Stomach smooth muscle (tissue), 2 donors: ENCODE data around the gene ZNF330.
A peak's percentile ranks its signal among the peaks of the same experiment; 100 is the strongest.
"Not testable (repeated sequence)": the region's sequence is repeated elsewhere in the genome, so short reads cannot be mapped to it uniquely, and the experiment has no call there.

ENCODE experiments used
- H3K27ac ChIP-seq: one replicate; pipeline ENCODE4 v1.7.0; 2013; ENCODE audit warnings: mild to moderate bottlenecking, low read length, inconsistent platforms
- H3K27me3 ChIP-seq, 2 donors: one replicate each; pipeline ENCODE4 v1.7.0; 2013; ENCODE audit warnings: low read length in 2 of 2; ENCODE audit not compliant: insufficient read depth in 2 of 2, control insufficient read depth in 1 of 2
- H3K36me3 ChIP-seq, 2 donors: one replicate each; pipeline ENCODE4 v1.7.0; 2013; ENCODE audit warnings: low read length in 2 of 2; ENCODE audit not compliant: control insufficient read depth in 2 of 2, insufficient read depth in 2 of 2
- H3K4me1 ChIP-seq: one replicate; pipeline ENCODE4 v1.7.0; 2013; ENCODE audit warnings: low read length; ENCODE audit not compliant: control insufficient read depth, insufficient read depth
- H3K4me3 ChIP-seq, 2 donors: one replicate each; pipeline ENCODE4 v1.7.0; 2013; ENCODE audit warnings: low read length in 2 of 2
- H3K9ac ChIP-seq, 2 donors: one replicate each; pipeline ENCODE4 v1.7.0; 2013; ENCODE audit warnings: low read length in 2 of 2, mild to moderate bottlenecking in 1 of 2
- H3K9me3 ChIP-seq, 2 donors: one replicate each; pipeline ENCODE4 v1.7.0; 2013; ENCODE audit warnings: low read length in 2 of 2; ENCODE audit not compliant: control insufficient read depth in 2 of 2
- donor health status: healthy.
- donor health status: Pancreatic carcinoma.

ZNF330 gene

GRCh38 chr4:141220691-141221659 is at the start of gene ZNF330:
Gene ZNF330, plus strand, starts transcription at chr4:141220895. Its CDS starts 1,477 bp downstream, at chr4:141222372.
- H3K9ac ChIP-seq: peak within 1 kb of the TSS; percentile 90 to 95
- H3K36me3 ChIP-seq: peaks cover 0 to 10% of the 10 kb centered on the region in 2 donors
- H3K9me3 ChIP-seq: no peaks in the 10 kb centered on the region
- no peaks in the 10 kb centered on the region for H3K27me3 ChIP-seq
- H3K27ac ChIP-seq: peak within 1 kb of the TSS; percentile 90
- peak within 1 kb of the TSS; percentile 89 to 93 for H3K4me3 ChIP-seq
- H3K4me1 ChIP-seq: peaks cover 7% of the 10 kb centered on the region

- Histone ChIP-seq H3K36me3 (no peaks in the 10 kb centered on the region), H3K27ac (no peak overlapping the region), H3K4me3 (no peak overlapping the region), H3K9me3 (no peaks in the 10 kb centered on the region), H3K9ac (no peak overlapping the region), H3K27me3 (no peaks in the 10 kb centered on the region), H3K4me1 (no peaks in the 10 kb centered on the region)
Observed at GRCh38 chr4:141174457-141174856, 46.2 kb upstream of the ZNF330 start.

DNA sequence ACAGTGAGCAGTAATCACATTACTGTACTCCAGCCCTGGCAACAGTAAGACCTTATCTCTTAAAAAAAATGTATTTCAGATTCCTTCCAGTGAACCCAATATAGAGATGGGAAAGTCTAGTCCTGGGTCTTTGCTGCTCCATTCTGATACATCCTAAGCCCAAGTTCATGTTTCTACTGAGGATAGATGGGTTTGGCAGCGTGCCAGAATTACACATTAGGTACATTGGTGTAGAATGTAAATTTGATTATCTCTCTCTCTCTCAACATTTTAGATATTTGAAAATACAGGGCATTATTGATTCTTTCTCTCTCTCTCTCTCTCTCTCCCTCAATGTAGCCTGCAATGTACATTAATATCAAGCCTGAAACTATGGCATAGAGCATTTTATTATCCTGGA is 43.5 kb upstream of the ZNF330 start:
- Histone ChIP-seq H3K4me3 (no peak overlapping the region), H3K36me3 (no peaks in the 10 kb centered on the region), H3K4me1 (no peaks in the 10 kb centered on the region), H3K9ac (no peak overlapping the region), H3K27ac (no peak overlapping the region), H3K27me3 (no peaks in the 10 kb centered on the region), H3K9me3 (no peaks in the 10 kb centered on the region)

DNA sequence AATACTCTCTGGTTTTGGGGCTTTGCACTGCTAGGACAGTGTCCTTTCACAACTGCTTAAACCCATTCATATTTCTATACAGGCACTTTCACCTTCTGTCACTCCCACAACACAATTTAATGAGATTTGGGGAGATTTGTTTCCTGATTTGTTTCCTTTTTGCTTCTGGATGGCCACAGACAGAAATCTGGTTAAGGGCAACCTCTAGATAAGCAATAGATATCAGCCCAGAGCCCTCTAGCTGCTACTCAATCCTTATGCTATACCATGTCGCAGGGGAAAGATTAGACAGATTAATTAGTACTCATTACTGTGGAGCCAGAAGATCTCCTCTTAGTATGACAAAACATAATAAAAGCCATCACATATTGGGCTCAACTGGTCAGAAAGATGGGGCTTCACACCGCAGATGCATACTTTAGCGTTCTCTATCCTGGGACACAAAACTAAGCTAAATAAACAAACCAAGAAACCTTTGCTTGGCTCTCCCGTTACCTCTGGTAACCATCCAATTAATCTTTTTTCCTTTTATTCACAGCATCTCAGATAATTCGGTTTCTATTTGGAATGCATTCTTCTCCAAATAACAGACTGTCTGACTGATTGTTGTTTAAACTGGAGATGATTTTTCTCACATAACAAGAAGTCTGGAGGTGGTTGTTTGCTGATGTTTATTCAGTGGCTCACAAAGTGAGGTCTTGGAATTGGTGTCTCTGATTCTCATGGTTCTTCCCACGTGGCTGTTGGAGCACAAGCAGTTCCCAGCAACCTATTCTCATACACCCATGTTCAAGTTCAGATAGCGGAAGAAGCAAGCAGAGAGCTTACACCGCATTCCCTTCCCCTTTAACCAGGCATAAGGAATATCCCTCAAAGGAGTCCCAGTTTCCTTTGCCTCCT is 41.0 kb upstream of the ZNF330 start:
- Histone ChIP-seq H3K27me3 (no peaks in the 10 kb centered on the region), H3K36me3 (no peaks in the 10 kb centered on the region), H3K4me3 (no peak overlapping the region), H3K9ac (no peak overlapping the region), H3K27ac (no peak overlapping the region), H3K4me1 (no peaks in the 10 kb centered on the region), H3K9me3 (no peaks in the 10 kb centered on the region)

DNA sequence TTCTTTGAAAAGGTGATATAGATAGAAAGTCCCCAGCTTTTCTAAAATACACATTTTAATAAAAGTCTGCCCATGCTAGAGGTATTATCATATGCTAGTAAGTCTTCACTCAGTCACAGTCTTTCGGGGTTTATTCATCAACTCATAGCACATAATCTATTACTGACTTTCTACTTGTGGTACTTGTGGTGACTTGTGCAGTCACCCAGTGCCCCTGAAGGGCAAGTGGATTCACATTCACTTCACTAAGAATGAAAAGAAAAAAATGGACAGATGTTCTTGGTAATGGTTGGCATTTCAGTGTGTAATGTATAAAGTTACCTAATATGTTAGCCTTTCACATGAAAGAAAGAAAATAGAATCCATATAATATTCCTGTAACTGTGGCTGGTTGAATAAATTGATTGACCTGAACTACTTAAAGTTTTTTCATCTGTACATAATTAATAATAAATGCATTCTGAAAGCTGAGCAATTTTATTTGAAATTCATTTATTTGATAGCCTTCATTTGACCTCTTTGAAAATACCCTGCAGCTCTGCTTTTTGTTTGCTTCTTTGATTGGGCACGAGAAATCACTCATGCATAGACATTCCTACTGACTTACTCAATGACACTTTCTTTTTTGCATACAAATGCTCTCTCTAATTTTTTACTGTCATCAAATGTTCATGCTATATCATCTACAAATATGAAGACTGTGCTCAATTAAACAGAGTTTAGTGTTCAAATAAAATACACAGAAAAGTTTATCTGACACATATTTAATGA is 39.5 kb upstream of the ZNF330 start:
- no peaks in the 10 kb centered on the region for H3K36me3 ChIP-seq
- no peak overlapping the region for H3K4me3 ChIP-seq
- H3K27me3 ChIP-seq: no peaks in the 10 kb centered on the region
- H3K27ac ChIP-seq: no peak overlapping the region
- H3K4me1 ChIP-seq: no peaks in the 10 kb centered on the region
- no peaks in the 10 kb centered on the region for H3K9me3 ChIP-seq
- H3K9ac ChIP-seq: no peak overlapping the region

DNA sequence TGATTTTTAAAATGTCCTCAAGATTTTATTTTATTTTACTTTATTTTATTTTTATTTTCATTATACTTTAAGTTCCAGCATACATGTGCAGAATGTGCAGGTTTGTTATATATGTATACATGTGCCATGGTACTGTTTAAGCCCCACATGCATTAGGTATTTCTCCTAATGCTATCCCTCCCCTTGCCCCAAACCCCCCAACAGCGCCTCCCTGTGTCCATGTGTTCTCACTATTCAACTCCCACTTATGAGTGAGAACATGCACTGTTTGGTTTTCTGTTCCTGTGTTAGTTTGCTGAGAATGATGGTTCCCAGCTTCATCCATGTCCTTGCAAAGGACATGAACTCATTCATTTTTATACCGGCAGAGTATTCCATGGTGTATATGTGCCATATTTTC is 37.2 kb upstream of the ZNF330 start:
- not testable (repeated sequence) for H3K9ac ChIP-seq, H3K4me1 ChIP-seq, H3K27ac ChIP-seq, H3K9me3 ChIP-seq, H3K36me3 ChIP-seq, H3K27me3 ChIP-seq, H3K4me3 ChIP-seq

- Histone ChIP-seq H3K27me3 (no peaks in the 10 kb centered on the region), H3K4me3 (no peak overlapping the region), H3K4me1 (no peaks in the 10 kb centered on the region), H3K36me3 (no peaks in the 10 kb centered on the region), H3K27ac (no peak overlapping the region), H3K9ac (no peak overlapping the region), H3K9me3 (no peaks in the 10 kb centered on the region)
Observed at GRCh38 chr4:141192564-141192963, 28.1 kb upstream of the ZNF330 start.

GRCh38 chr4:141193516-141194034 is 27.1 kb upstream of the ZNF330 start:
- H3K9ac ChIP-seq: no peak overlapping the region
- H3K4me3 ChIP-seq: no peak overlapping the region
- H3K27me3 ChIP-seq: no peaks in the 10 kb centered on the region
- no peaks in the 10 kb centered on the region for H3K9me3 ChIP-seq
- no peaks in the 10 kb centered on the region for H3K36me3 ChIP-seq
- H3K27ac ChIP-seq: no peak overlapping the region
- H3K4me1 ChIP-seq: no peaks in the 10 kb centered on the region

- Histone ChIP-seq H3K36me3 (no peaks in the 10 kb centered on the region), H3K4me3 (no peak overlapping the region), H3K9ac (no peak overlapping the region), H3K9me3 (no peaks in the 10 kb centered on the region), H3K4me1 (no peaks in the 10 kb centered on the region), H3K27ac (no peak overlapping the region), H3K27me3 (no peaks in the 10 kb centered on the region)
Observed at GRCh38 chr4:141195095-141195707, 25.5 kb upstream of the ZNF330 start.
